DND-41 (cell line): Measurements from ENCODE around the gene OXNAD1.

ENCODE experiments used
- ATAC-seq: fragments of 200-7000 bp; cut with Tn5 transposase; 3 replicates; pipeline ENCODE4 v1.9.1; 2021; ENCODE audit warnings: low read depth; ENCODE audit not compliant: insufficient read depth
- DNase-seq: peaks from one replicate; pipeline ENCODE4 v3.0.0-alpha.2; 2020
- H2AFZ ChIP-seq: 2 replicates; pipeline ENCODE4 v1.6.0; 2012; ENCODE audit warnings: low read depth, low read length
- H3K27ac ChIP-seq: 2 replicates; pipeline ENCODE4 v1.5.1; 2012; ENCODE audit warnings: low read length, inconsistent platforms
- H3K27me3 ChIP-seq: fragments of 200-600 bp; sonication (generic); 2 replicates; pipeline ENCODE4 v1.6.0; 2012; ENCODE audit warnings: low read length, mild to moderate bottlenecking, inconsistent platforms; ENCODE audit not compliant: insufficient read depth, poor library complexity
- H3K36me3 ChIP-seq: 2 replicates; pipeline ENCODE4 v1.5.1; 2012; ENCODE audit warnings: low read length, inconsistent platforms; ENCODE audit not compliant: insufficient read depth
- H3K4me1 ChIP-seq: 2 replicates; pipeline ENCODE4 v1.5.1; 2012; ENCODE audit warnings: mild to moderate bottlenecking, low read length; ENCODE audit not compliant: insufficient read depth
- H3K4me2 ChIP-seq: 2 replicates; pipeline ENCODE4 v1.6.0; 2012; ENCODE audit warnings: mild to moderate bottlenecking, moderate library complexity, low read length, inconsistent platforms; ENCODE audit not compliant: insufficient read depth
- H3K4me3 ChIP-seq, 2 experiments: fragments of 200-600 bp in 1 of 2; shearing (Covaris generic) in 1 of 2; 2 replicates each; pipeline ENCODE4 v1.5.1; 2012 to 2016; ENCODE audit warnings: inconsistent platforms in 2 of 2, low read length in 2 of 2, mild to moderate bottlenecking in 2 of 2, low read depth in 1 of 2, moderate library complexity in 1 of 2
- H3K79me2 ChIP-seq: 2 replicates; pipeline ENCODE4 v1.6.0; 2012; ENCODE audit warnings: low read length, inconsistent platforms; ENCODE audit not compliant: insufficient read depth
- H3K9ac ChIP-seq: 2 replicates; pipeline ENCODE4 v1.6.0; 2012; ENCODE audit warnings: low read depth, mild to moderate bottlenecking, inconsistent platforms, low read length, moderate library complexity
- H3K9me3 ChIP-seq: 2 replicates; pipeline ENCODE4 v1.5.1; 2012; ENCODE audit warnings: low read length, moderate library complexity, mild to moderate bottlenecking, inconsistent platforms; ENCODE audit not compliant: insufficient read depth, severe bottlenecking
- H4K20me1 ChIP-seq: 2 replicates; pipeline ENCODE4 v1.6.0; 2012; ENCODE audit warnings: low read length; ENCODE audit not compliant: insufficient read depth
- EZH2 ChIP-seq: IDR thresholded peaks from 3 replicates; pipeline ENCODE4 v1.6.1; 2012; ENCODE audit warnings: borderline replicate concordance, low read depth, mild to moderate bottlenecking, moderate library complexity, low read length, inconsistent platforms; ENCODE audit not compliant: severe bottlenecking
- TF ChIP-seq, protein P1 (sequence below): IDR thresholded peaks from 2 replicates; pipeline ENCODE4 v1.5.1; 2012; ENCODE audit warnings: borderline replicate concordance, low read length, moderate library complexity, mild to moderate bottlenecking; ENCODE audit not compliant: poor library complexity, severe bottlenecking; ENCODE audit errors: extremely low read depth

OXNAD1 gene

DNA sequence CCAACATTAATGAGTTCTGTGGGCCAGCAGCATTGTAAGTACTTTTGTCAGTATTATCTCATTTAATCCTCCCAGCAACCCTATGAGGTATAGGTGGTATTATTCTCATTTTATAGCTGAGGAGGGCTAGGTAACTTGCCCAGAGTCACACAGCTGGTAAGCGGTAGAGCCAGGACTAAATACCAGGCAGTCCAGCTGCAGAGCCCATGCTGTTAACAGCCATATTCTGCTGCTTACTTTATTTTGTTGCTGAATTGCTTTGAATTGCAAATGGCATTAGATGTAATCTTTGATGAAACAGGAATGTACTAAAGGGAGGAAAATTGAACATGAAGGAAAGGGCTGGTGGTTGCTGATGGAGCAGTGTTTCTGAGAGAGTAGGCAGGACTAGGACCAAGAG lies 19.6 kb downstream of the OXNAD1 start:
- TF ChIP-seq, protein P1, sequence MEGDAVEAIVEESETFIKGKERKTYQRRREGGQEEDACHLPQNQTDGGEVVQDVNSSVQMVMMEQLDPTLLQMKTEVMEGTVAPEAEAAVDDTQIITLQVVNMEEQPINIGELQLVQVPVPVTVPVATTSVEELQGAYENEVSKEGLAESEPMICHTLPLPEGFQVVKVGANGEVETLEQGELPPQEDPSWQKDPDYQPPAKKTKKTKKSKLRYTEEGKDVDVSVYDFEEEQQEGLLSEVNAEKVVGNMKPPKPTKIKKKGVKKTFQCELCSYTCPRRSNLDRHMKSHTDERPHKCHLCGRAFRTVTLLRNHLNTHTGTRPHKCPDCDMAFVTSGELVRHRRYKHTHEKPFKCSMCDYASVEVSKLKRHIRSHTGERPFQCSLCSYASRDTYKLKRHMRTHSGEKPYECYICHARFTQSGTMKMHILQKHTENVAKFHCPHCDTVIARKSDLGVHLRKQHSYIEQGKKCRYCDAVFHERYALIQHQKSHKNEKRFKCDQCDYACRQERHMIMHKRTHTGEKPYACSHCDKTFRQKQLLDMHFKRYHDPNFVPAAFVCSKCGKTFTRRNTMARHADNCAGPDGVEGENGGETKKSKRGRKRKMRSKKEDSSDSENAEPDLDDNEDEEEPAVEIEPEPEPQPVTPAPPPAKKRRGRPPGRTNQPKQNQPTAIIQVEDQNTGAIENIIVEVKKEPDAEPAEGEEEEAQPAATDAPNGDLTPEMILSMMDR: no peak
- no peak for TF ChIP-seq EZH2
- Histone ChIP-seq H3K27ac (no peak overlapping the region), H4K20me1 (no peaks in the 10 kb centered on the region), H3K36me3 (peaks cover 64% of the 10 kb centered on the region), H3K9ac (no peak overlapping the region), H3K27me3 (no peaks in the 10 kb centered on the region), H3K4me3 (no peak overlapping the region), H3K4me2 (no peak overlapping the region), H2AFZ (no peak overlapping the region), H3K4me1 (peaks cover 39% of the 10 kb centered on the region), H3K79me2 (peaks cover 19% of the 10 kb centered on the region; the same call in 1 of the 2 replicates), H3K9me3 (no peaks in the 10 kb centered on the region)
- ATAC-seq (no peak), DNase-seq (no peak)

DNA sequence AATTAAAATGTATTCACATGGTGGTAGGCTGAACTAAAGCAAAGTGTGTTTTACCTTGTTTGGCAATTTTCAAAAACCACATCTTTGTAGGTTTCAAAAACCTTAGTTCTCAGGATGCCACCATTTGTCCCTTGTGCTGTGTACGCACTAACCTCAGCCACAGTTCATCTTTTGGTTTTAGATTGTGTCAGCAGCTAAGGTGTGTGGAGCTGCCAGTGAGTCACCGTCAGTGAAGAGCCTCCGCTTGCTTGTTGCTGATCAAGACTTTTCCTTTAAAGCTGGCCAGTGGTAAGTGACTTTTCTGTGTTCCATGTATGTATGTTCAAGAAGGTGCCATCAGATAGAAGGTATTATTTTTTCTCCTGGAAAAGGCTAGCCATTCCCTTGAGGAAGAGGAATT lies 21.1 kb downstream of the OXNAD1 start:
- H3K4me2 ChIP-seq: no peak overlapping the region
- peak; percentile 41 for DNase-seq
- H2AFZ ChIP-seq: no peak overlapping the region
- ATAC-seq: peak; percentile 28; the same call in 2 of the 3 replicates
- H3K27ac ChIP-seq: peak overlapping the region; percentile 9; the same call in 1 of the 2 replicates
- peaks cover 21% of the 10 kb centered on the region; the same call in 1 of the 2 replicates for H3K79me2 ChIP-seq
- H3K36me3 ChIP-seq: peaks cover 61% of the 10 kb centered on the region
- no peak overlapping the region for H3K4me3 ChIP-seq
- H3K9me3 ChIP-seq: no peaks in the 10 kb centered on the region
- peaks cover 54% of the 10 kb centered on the region for H3K4me1 ChIP-seq
- no peaks in the 10 kb centered on the region for H4K20me1 ChIP-seq
- TF ChIP-seq, protein P1: no peak
- TF ChIP-seq EZH2: no peak
- H3K27me3 ChIP-seq: no peaks in the 10 kb centered on the region
- no peak overlapping the region for H3K9ac ChIP-seq

DNA sequence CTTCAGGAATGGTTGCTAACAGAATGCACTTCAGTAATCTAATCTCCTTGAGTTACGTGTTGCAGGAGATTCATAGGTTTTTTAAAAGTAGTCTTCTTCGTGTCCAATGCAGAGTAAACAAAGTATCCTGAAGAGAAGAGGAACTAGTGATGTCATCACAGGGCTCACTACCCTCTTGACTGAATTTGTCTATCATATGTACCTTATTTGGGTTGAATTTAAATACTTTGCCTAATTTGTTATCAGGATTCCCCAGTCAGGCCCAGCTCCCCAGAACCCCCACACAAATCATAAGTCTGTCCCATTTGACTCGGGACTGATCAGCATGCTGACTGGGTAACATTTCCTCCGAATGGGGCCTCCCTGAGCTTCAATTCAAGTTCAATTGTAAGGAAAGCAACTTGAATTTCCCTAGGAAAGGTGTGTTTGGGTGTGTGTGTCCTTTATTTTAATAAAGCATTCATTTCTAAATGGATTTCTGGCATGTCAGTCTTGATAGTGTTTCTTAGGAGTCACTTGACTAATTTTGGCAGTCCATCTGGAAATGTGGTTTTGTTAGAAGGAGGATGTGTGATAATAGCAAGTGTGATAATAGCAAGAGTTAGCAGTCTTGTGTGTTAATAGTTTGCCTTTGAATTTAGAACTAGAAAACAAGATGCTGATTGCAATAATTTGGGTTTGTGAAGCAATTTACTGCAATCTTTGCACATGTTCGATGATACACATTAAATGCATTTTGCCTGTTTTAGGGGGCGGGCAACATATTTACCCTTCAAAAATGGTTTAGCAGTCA lies 21.9 kb downstream of the OXNAD1 start:
- Histone ChIP-seq H2AFZ (no peak overlapping the region), H3K4me1 (peaks cover 62% of the 10 kb centered on the region), H3K27me3 (no peaks in the 10 kb centered on the region), H3K79me2 (peaks cover 25% of the 10 kb centered on the region), H3K9ac (no peak overlapping the region), H4K20me1 (no peaks in the 10 kb centered on the region), H3K4me2 (no peak overlapping the region), H3K36me3 (peaks cover 56% of the 10 kb centered on the region), H3K4me3 (no peak overlapping the region), H3K9me3 (no peaks in the 10 kb centered on the region), H3K27ac (peak overlapping the region; percentile 87; the same call in 1 of the 2 replicates)
- TF ChIP-seq, protein P1: no peak
- ATAC-seq (no peak), DNase-seq (no peak)
